Spinal cord (tissue), 10 donors: ENCODE data around the gene SLC17A7. TPM values are rescaled to one million over a fixed set of nuclear protein-coding genes. Genes with fewer than 3 reads are reported as not detected.
"Not testable (repeated sequence)": the region's sequence is repeated elsewhere in the genome, so short reads cannot be mapped to it uniquely, and the experiment has no call there.

Source experiments
- DNase-seq, 6 donors: peaks; one replicate each; pipeline versions ENCODE4 v3.0.0 to v3.0.0-alpha.2; 2013 to 2015; ENCODE audit warnings: low spot score in 6 of 6, low read depth in 4 of 6
- H3K27ac ChIP-seq: one replicate; pipeline ENCODE4 v1.5.1; 2013; ENCODE audit warnings: low read depth, low read length, control low read depth
- H3K27me3 ChIP-seq: one replicate; pipeline ENCODE4 v1.6.1; 2013; ENCODE audit warnings: low read length; ENCODE audit not compliant: control insufficient read depth, insufficient read depth
- H3K36me3 ChIP-seq: one replicate; pipeline ENCODE4 v1.6.1; 2013; ENCODE audit warnings: low read length; ENCODE audit not compliant: control insufficient read depth, insufficient read depth
- H3K4me1 ChIP-seq: one replicate; pipeline ENCODE4 v1.6.1; 2013; ENCODE audit warnings: low read length; ENCODE audit not compliant: control insufficient read depth, insufficient read depth
- H3K4me3 ChIP-seq: one replicate; pipeline ENCODE4 v1.5.1; 2013; ENCODE audit warnings: low read depth, low read length, control low read depth
- H3K9me3 ChIP-seq: one replicate; pipeline ENCODE4 v1.6.1; 2013; ENCODE audit warnings: low read length; ENCODE audit not compliant: control insufficient read depth, insufficient read depth
- WGBS: methylation state at CpG from one replicate; pipeline ENCODE4 v1.1.5; 2013; ENCODE audit warnings: missing lambda C conversion rate; ENCODE audit not compliant: insufficient coverage; 5-methylcytosine and 5-hydroxymethylcytosine counted together
- polyA plus RNA-seq, 2 donors: library from polyadenylated mRNA; unstranded; fragments of 120-200 nt; gene quantifications; one replicate each; pipeline ENCODE4 v1.2.1, GENCODE V29; 2013; ENCODE audit not compliant: insufficient read length in 2 of 2
- total RNA-seq, 2 donors: library from RNA; depleted of rRNA in 1 of 2; stranded (reverse); fragments of 120-200 nt in 1 of 2; fragments of >200 nt in 1 of 2; gene quantifications; one replicate each; pipeline versions ENCODE4 v1.2.3 to v1.2.4, GENCODE V29; 2013 to 2014
- donor health status: healthy.

SLC17A7 gene
- total and polyA plus RNA-seq, 4 donors = 0.51 to 4.2 (median 0.83) TPM

DNA sequence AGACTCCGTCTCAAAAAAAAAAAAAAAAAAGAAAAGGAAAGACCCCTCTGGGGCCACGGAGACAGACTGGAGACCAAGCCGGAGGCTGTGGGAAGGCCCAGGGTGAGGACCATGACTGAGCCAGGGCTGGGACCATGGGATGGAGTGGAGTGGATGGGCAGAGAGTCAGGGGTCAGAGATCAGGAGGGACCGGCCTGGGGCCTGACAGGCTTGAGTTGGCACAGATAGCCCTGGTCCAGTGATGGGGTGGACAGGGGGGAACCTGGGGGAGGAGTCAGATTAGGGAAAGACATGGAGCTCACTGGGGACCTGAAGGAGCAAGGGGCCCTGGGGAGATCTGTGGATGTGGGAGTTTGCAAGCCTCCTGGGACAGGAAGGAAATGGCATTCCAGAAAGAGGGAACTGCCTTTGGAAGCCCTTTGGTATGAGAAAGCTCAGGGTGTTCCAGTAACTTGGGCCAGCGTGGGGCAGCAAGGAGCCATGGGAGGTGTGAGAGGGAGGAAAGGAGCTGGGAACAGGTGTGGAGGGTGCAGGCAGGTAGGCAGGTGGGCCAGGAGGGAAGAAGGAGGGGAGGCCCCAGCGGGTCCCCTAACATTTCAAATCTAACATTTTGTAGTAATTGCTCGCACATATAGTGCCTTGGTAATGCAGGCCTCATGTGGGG is 39.8 kb upstream of the SLC17A7 start:
- peaks cover 6% of the 10 kb centered on the region for H3K36me3 ChIP-seq
- H3K27me3 ChIP-seq = no peaks in the 10 kb centered on the region
- DNase-seq = no peak
- no peaks in the 10 kb centered on the region for H3K9me3 ChIP-seq
- no peak overlapping the region for H3K4me3 ChIP-seq
- 81% methylated on average over 5 of the region's 7 CpGs for WGBS
- H3K27ac ChIP-seq = no peak overlapping the region
- peaks cover 11% of the 10 kb centered on the region for H3K4me1 ChIP-seq

DNA sequence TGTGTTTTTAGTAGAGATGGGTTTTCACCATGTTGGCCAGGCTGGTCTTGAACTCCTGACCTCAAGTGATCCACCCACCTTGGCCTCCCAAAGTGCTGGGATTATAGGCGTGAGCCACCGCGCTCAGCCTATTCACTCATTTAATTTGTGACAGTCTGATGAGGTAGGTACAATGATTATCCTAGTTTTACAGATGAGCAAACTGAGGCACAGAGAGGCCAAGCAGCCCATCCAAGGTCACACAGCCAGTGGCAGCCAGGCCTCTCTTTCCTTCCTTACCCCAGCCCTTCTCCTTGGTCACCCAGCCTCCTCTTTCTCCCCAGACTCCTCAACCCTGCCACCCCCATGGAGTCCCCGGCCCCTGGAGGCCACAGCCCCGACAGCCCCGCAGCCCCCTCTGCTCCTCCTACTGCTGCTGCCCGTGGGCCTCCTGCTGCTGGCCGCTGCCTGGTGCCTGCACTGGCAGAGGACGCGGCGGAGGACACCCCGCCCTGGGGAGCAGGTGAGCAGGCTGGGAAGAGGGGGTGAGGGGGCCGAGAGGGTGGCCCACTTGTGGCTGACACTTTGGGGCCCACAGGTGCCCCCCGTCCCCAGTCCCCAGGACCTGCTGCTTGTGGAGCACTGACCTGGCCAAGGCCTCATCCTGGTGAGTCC is 38.8 kb upstream of the SLC17A7 start:
- peaks cover 6% of the 10 kb centered on the region for H3K36me3 ChIP-seq
- H3K9me3 ChIP-seq = no peaks in the 10 kb centered on the region
- H3K27ac ChIP-seq = no peak overlapping the region
- no peak for DNase-seq
- no peaks in the 10 kb centered on the region for H3K27me3 ChIP-seq
- 91% methylated on average over 11 of the region's 14 CpGs for WGBS
- H3K4me3 ChIP-seq = no peak overlapping the region
- H3K4me1 ChIP-seq = peaks cover 13% of the 10 kb centered on the region

DNA sequence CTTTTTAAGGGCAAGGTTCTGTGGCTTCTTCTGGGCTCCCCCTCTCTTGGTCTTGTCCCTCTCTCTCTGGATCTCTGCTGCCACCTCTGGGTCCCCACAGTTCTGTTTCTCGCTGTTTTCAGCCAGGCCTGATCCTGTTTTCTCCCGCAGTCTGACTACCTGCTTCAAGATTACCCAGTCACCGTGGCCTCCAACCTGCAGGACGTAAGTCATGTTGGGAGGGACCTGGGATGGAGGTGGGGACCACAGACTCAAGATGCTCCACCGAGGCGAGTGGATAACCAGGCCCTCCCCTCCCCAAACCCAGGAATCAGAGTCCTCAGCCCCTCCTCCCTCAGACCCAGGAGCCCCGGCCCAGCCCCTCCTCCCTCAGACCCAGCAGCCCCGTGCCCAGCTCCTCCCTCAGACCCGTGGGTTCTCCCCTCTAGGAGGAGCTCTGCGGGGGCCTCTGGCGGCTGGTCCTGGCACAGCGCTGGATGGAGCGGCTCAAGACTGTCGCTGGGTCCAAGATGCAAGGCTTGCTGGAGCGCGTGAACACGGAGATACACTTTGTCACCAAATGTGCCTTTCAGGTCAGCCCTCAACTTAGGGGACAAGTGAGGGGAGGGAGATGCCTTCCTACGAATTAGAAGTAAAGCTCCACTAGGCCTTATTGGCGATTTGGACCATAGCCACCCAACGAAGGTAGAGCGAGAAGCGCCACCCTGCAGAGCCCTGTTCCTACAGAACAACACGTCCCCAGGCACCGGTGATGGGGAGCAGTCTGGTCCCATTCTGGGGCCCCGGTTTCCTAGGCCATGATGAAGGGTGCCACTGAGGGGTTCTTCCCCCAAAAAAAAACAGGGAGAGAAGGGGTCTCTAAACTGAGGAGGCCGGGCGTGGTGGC is 34.9 kb upstream of the SLC17A7 start:
- Histone ChIP-seq H3K9me3 (no peaks in the 10 kb centered on the region), H3K4me1 (peaks cover 27% of the 10 kb centered on the region), H3K27ac (no peak overlapping the region), H3K36me3 (peaks cover 3% of the 10 kb centered on the region), H3K27me3 (peaks cover 2% of the 10 kb centered on the region), H3K4me3 (no peak overlapping the region)
- DNase-seq = peak in 2 of 6 donors; percentile 71 to 72
- 36% methylated on average over 21 of the region's 27 CpGs for WGBS

DNA sequence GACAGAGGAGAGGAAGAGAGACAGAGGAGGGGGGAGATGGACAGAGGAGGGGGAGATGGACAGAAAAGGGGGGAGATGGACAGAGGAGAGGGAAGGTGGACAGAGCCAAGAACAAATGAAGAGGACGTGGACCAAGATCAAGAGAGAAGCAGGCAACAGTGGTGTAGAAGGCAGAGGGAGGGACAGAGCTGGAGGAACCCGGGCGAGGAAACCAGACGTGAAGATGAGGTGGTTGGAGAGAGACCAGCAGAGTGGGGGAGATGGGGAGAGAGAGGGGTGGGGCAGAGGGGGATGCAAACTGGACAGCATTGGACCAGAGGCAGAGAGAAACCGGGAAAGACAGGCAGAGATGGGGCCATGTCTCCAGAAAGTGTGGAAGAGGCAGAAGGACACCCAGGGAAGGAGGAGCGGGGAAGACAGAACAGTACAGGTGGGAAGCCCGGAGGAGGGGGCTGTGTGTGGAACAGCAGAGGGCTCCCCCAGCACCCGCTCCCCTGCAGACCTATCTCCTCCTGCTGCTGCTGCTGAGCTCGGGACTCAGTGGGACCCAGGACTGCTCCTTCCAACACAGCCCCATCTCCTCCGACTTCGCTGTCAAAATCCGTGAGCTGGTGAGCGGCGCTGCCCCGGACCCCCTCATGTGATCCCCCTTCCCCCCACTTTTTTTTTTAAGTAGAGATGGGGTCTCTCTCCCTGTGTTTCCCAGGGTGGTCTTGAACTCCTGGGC is 34.0 kb upstream of the SLC17A7 start:
- Histone ChIP-seq H3K4me1 (peaks cover 27% of the 10 kb centered on the region), H3K4me3 (no peak overlapping the region), H3K27me3 (peaks cover 2% of the 10 kb centered on the region), H3K36me3 (peaks cover 7% of the 10 kb centered on the region), H3K27ac (no peak overlapping the region), H3K9me3 (no peaks in the 10 kb centered on the region)
- no peak for DNase-seq
- WGBS = 70% methylated on average over 9 of the region's 15 CpGs

DNA sequence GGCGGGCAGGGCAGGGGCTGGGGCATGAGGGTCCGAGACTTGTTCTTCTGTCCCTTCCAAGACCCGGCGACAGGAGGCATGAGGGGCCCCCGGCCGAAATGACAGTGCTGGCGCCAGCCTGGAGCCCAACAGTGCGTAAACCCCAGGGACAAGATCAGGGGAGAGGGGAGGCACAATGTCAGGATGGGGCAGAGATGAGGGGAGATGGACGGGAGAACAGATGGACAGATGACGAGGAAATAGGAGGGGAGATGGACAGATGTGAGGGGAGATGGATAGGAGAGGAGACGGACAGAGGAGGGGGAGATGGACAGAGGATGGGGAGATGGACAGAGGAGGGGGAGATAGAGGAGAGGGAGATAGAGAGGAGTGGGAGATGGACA is 33.2 kb upstream of the SLC17A7 start:
- Histone ChIP-seq H3K27me3 (peaks cover 2% of the 10 kb centered on the region), H3K27ac (no peak overlapping the region), H3K9me3 (no peaks in the 10 kb centered on the region), H3K4me1 (peaks cover 27% of the 10 kb centered on the region), H3K36me3 (peaks cover 10% of the 10 kb centered on the region), H3K4me3 (peak overlapping the region; percentile 72)
- no peak for DNase-seq
- 18% methylated on average over 11 of the region's 11 CpGs for WGBS

DNA sequence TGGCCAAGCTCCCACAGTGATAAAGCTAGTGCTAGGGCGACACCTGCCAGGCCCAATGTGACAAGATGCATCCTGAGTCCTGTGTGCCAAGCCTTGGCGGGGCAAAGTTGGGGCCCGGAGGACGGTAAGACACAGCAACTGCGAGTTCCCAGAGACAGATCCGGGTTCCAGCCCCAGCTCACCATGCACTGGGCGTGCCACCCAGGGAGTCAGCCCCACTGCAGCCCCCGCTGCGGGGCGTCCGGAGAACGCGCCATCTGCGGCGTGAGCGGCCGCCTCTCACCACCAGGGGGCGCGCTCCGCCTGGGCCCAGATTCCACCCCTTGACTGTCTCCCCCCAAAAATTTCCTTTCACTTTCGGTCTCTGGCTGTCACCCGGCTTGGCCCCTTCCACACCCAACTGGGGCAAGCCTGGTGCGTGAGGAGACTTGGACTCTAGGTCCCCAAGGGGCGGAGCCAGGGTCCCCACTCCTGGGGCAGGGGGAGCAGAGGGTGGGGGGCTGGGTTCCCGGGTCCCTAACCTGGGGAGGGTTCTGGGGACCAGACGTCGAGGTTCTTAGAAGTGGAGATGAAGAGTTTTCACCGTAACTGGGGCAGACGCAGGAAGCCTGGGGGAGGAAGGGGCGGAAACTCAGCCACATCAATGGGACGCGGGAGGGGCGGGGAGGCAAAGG is 32.7 kb upstream of the SLC17A7 start, which contains the start of gene FLT3LG:
Gene FLT3LG, plus strand, starts transcription at position 348 of the 674 bp plus-strand sequence. CDS start 425 bp downstream, outside the sequence.
- Histone ChIP-seq H3K4me3 (peak within 1 kb of the TSS; percentile 72), H3K27ac (peak within 1 kb of the TSS; percentile 61), H3K36me3 (peaks cover 10% of the 10 kb centered on the region), H3K4me1 (peaks cover 27% of the 10 kb centered on the region), H3K27me3 (peaks cover 2% of the 10 kb centered on the region), H3K9me3 (no peaks in the 10 kb centered on the region)
- DNase-seq = peak in 1 of 6 donors; percentile 74
- 9% methylated on average over 31 of the region's 33 CpGs for WGBS

DNA sequence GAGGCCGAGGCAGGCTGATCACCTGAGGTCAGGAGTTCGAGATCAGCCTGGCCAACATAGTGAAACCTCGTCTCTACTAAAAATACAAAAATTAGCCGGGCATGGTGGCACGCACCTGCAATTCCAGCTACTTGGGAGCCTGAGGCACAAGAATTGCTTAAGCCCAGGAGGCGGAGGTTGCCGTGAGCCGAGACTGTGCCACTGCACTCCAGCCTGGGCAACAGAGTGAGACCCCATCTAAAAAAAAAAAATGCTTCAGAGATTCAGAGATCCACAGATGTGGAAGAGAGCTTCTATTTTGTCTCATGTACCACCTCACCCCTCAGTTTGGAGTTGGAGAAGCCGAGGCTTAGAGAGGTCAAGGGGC is 32.2 kb upstream of the SLC17A7 start:
- 89% methylated on average over 9 of the region's 9 CpGs for WGBS

DNA sequence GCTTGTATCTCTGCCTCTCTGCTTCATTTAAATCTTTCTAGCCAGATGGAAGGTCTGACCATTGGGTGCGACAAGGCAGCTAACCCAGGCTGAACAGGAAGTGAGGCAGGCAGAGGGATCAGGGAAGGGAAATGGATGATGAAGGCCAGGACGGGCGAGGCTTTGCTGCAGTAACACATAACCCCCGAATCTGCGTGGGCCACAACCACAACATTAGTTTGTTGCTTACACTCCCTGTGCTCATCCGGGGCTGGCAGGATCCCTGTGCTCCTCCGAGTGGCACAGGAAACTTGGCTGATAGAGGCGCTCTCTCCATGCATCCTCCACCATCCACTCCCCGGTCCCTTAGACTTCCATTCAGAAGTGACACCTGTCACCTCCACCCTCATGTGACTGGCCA is 31.6 kb upstream of the SLC17A7 start:
- peaks cover 20% of the 10 kb centered on the region for H3K4me1 ChIP-seq
- 91% methylated on average over 8 of the region's 9 CpGs for WGBS

More for the DNA sequence above, 32.2 kb upstream of the SLC17A7 start:
- DNase-seq, H3K27me3 ChIP-seq, H3K27ac ChIP-seq, H3K9me3 ChIP-seq: not testable (repeated sequence)
- peak overlapping the region; percentile 72 for H3K4me3 ChIP-seq
- H3K36me3 ChIP-seq = peaks cover 16% of the 10 kb centered on the region
- H3K4me1 ChIP-seq = peaks cover 21% of the 10 kb centered on the region

DNA sequence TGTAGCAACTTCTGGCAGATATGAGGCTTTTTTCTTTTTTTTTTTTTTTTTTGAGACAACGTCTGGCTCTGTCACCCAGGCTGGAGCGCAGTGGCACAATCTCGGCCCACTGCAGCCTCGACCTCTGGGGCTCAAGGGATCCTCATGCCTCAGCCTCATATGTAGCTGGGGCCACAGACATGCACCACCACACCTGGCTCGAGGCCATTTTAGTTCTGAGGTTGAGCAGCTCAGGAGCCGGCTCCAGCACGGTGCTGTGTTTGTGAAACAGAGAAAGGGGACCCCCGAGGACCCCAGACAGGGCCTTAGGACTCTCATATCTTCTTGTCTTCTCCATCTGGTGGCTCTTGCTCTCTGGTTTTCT is 29.3 kb upstream of the SLC17A7 start:
- Histone ChIP-seq H3K4me1 (peaks cover 13% of the 10 kb centered on the region), H3K27ac (no peak overlapping the region), H3K36me3 (peaks cover 37% of the 10 kb centered on the region), H3K4me3 (no peak overlapping the region), H3K27me3 (peaks cover 2% of the 10 kb centered on the region), H3K9me3 (no peaks in the 10 kb centered on the region)
- no peak for DNase-seq
- 91% methylated on average over 8 of the region's 8 CpGs for WGBS

More for the DNA sequence above, 31.6 kb upstream of the SLC17A7 start:
- Histone ChIP-seq H3K27me3 (peaks cover 2% of the 10 kb centered on the region), H3K27ac (no peak overlapping the region), H3K9me3 (no peaks in the 10 kb centered on the region), H3K4me3 (no peak overlapping the region), H3K36me3 (peaks cover 21% of the 10 kb centered on the region)
- no peak for DNase-seq
